ENCODE results near the gene MB21D2. TPM values are rescaled to one million over a fixed set of nuclear protein-coding genes. Genes with fewer than 3 reads are reported as not detected.

MB21D2 gene
- total RNA-seq, 6 donors from 2014 or later: 4.6 to 8.0 (median 5.3) TPM

GRCh38 chr3:192841428-192841827 is 76.2 kb downstream of the MB21D2 start:
- peaks cover 0 to 4% (median under 1%) of the 10 kb centered on the region in 4 donors for H3K4me1 ChIP-seq
- WGBS, 2 donors: 79 to 82% methylated on average over 6 of the region's 6 CpGs
- H3K36me3 ChIP-seq: no peaks in the 10 kb centered on the region
- TF ChIP-seq POLR2A (IDR thresholded peaks at IDR 0.05): no peak
- TF ChIP-seq, protein P1, sequence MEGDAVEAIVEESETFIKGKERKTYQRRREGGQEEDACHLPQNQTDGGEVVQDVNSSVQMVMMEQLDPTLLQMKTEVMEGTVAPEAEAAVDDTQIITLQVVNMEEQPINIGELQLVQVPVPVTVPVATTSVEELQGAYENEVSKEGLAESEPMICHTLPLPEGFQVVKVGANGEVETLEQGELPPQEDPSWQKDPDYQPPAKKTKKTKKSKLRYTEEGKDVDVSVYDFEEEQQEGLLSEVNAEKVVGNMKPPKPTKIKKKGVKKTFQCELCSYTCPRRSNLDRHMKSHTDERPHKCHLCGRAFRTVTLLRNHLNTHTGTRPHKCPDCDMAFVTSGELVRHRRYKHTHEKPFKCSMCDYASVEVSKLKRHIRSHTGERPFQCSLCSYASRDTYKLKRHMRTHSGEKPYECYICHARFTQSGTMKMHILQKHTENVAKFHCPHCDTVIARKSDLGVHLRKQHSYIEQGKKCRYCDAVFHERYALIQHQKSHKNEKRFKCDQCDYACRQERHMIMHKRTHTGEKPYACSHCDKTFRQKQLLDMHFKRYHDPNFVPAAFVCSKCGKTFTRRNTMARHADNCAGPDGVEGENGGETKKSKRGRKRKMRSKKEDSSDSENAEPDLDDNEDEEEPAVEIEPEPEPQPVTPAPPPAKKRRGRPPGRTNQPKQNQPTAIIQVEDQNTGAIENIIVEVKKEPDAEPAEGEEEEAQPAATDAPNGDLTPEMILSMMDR (IDR thresholded peaks at IDR 0.05): no peak
- no peak for TF ChIP-seq EP300 (IDR thresholded peaks at IDR 0.05)
- TF ChIP-seq POLR2AphosphoS5 (IDR thresholded peaks at IDR 0.05): no peak
- no peak overlapping the region for H3K27ac ChIP-seq
- H3K4me3 ChIP-seq: no peak overlapping the region
- peak in 1 of 2 donors; percentile 42 for DNase-seq
- ATAC-seq (ENCODE audit: low FRiP score in 2 of 2): no peak
- H3K9me3 ChIP-seq: no peaks in the 10 kb centered on the region
- H3K27me3 ChIP-seq: no peaks in the 10 kb centered on the region

- whole genome bisulfite sequencing, 2 donors: 92% methylated on average over 10 of the region's 10 CpGs
- H3K36me3 ChIP-seq: no peaks in the 10 kb centered on the region
Observed at GRCh38 chr3:192840143-192840836, 77.4 kb downstream of the MB21D2 start.

GRCh38 chr3:192835818-192836815 is 81.5 kb downstream of the MB21D2 start:
- Histone ChIP-seq H3K36me3 (no peaks in the 10 kb centered on the region), H3K4me1 (peaks cover 0 to 5% (median 2%) of the 10 kb centered on the region in 4 donors), H3K27me3 (no peaks in the 10 kb centered on the region), H3K4me3 (no peak overlapping the region), H3K27ac (no peak overlapping the region), H3K9me3 (no peaks in the 10 kb centered on the region)
- DNase-seq (no peak), ATAC-seq (ENCODE audit: low FRiP score in 2 of 2) (peak in 1 of 2 donors; percentile 43)
- TF ChIP-seq POLR2A (IDR thresholded peaks at IDR 0.05): no peak
- TF ChIP-seq, protein P1 (IDR thresholded peaks at IDR 0.05): no peak
- no peak for TF ChIP-seq POLR2AphosphoS5 (IDR thresholded peaks at IDR 0.05)
- TF ChIP-seq EP300 (IDR thresholded peaks at IDR 0.05): no peak
- 77 to 83% methylated on average over 7 of the region's 7 CpGs for WGBS, 2 donors

More at GRCh38 chr3:192840143-192840836, 77.4 kb downstream of the MB21D2 start:
- DNase-seq: no peak
- no peak overlapping the region for H3K4me3 ChIP-seq
- no peak overlapping the region for H3K27ac ChIP-seq
- TF ChIP-seq POLR2AphosphoS5 (IDR thresholded peaks at IDR 0.05) (no peak), POLR2A (IDR thresholded peaks at IDR 0.05) (no peak), EP300 (IDR thresholded peaks at IDR 0.05) (no peak)
- TF ChIP-seq, protein P1 (IDR thresholded peaks at IDR 0.05): no peak
- no peaks in the 10 kb centered on the region for H3K27me3 ChIP-seq
- H3K4me1 ChIP-seq: peaks cover 0 to 5% (median 2%) of the 10 kb centered on the region in 4 donors
- ATAC-seq (ENCODE audit: low FRiP score in 2 of 2): no peak
- H3K9me3 ChIP-seq: no peaks in the 10 kb centered on the region

DNA sequence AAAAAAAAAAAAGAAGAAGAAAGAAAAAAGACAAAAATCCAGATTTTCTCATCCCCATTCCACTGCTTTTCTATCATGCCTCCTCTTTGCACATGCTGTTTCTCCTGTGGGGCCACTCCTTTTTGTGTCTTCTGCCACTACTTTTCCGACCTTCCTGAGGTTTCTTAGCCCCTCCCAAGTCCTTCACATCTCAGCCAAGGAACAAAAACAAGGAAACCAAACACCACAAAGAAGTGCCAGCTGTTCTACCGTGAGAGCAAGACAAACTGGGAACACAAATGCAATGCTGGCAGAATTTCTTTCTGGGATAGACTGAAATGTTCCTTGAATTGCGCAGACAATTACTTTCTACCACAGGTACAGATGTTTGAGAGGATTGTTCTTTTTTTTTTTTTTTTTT is 83.2 kb downstream of the MB21D2 start:
- TF ChIP-seq, protein P1 (IDR thresholded peaks at IDR 0.05): no peak
- no peak for TF ChIP-seq EP300 (IDR thresholded peaks at IDR 0.05)
- TF ChIP-seq POLR2AphosphoS5 (IDR thresholded peaks at IDR 0.05): no peak
- TF ChIP-seq POLR2A (IDR thresholded peaks at IDR 0.05): no peak
- Histone ChIP-seq H3K27me3 (no peaks in the 10 kb centered on the region), H3K36me3 (no peaks in the 10 kb centered on the region), H3K9me3 (no peaks in the 10 kb centered on the region), H3K4me3 (no peak overlapping the region), H3K27ac (no peak overlapping the region), H3K4me1 (peaks cover 0 to 5% (median 4%) of the 10 kb centered on the region in 4 donors)
- DNase-seq: no peak
- ATAC-seq (ENCODE audit: low FRiP score in 2 of 2): no peak
- WGBS, 2 donors: 53% methylated on average over 3 of the region's 3 CpGs

Measured in upper lobe of left lung (tissue), 6 donors.